ENCODE data around the gene TIMP1. TPM values are rescaled to one million over a fixed set of nuclear protein-coding genes. Genes with fewer than 3 reads are reported as not detected.

Gene TIMP1
- total RNA-seq, 1 experiment from 2014 or later, result 35.4 TPM

DNA sequence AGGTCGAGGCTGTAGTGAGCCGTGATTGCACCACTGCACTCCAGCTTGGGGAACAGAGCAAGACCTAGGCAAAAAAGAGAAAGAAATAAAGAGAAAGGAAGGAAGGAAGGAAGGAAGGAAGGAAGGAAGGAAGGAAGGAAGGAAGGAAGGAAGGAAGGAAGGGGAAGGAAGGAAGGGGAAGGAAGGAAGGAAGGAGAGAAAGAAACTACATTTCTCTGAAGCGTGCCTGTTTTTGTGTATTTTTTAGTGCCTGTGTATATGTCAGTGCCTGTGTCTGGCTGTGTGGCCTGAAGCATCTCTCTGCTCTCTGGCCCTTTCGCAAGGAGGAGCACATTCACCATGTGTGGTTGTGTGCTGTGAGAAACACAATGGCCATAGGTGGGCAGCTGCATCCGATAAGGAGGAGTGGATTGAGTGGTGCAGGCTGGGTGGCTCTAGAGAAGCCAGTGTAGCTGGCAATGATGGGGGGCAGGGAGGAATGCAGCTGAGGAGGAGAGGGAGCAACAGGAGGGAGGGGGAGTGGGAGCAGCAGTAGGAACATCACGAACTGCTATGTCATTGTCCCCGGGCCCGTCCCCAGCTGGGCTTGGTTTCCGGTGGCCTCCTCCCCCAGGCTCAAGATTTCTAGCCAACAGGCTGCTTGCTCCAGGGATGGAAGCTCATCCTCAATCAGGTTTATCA is 26.0 kb downstream of the TIMP1 start (continued):
- TF ChIP-seq, protein P1, sequence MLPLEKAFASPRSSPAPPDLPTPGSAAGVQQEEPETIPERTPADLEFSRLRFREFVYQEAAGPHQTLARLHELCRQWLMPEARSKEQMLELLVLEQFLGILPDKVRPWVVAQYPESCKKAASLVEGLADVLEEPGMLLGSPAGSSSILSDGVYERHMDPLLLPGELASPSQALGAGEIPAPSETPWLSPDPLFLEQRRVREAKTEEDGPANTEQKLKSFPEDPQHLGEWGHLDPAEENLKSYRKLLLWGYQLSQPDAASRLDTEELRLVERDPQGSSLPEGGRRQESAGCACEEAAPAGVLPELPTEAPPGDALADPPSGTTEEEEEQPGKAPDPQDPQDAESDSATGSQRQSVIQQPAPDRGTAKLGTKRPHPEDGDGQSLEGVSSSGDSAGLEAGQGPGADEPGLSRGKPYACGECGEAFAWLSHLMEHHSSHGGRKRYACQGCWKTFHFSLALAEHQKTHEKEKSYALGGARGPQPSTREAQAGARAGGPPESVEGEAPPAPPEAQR (CRISPR knock-in tag; IDR thresholded peaks at IDR 0.05), result no peak
- TF ChIP-seq ERG (CRISPR knock-in tag; IDR thresholded peaks at IDR 0.05) (no peak), KAT7 (CRISPR knock-in tag; IDR thresholded peaks at IDR 0.05; ENCODE audit: borderline replicate concordance) (no peak), IRF1 (CRISPR knock-in tag; IDR thresholded peaks at IDR 0.05) (no peak), IRF2 (CRISPR knock-in tag; IDR thresholded peaks at IDR 0.05; ENCODE audit: borderline replicate concordance, low read depth) (no peak), GABPB1 (CRISPR knock-in tag; IDR thresholded peaks at IDR 0.05) (no peak), ZNF232 (CRISPR knock-in tag; IDR thresholded peaks at IDR 0.05) (no peak), TP53 (CRISPR knock-in tag; IDR thresholded peaks at IDR 0.05) (no peak), NR3C1 (CRISPR knock-in tag; conservative IDR thresholded peaks at IDR 0.05; ENCODE audit: low read depth) (no peak), SMAD3 (CRISPR knock-in tag; IDR thresholded peaks at IDR 0.05; ENCODE audit: borderline replicate concordance) (no peak), GTF2I (CRISPR knock-in tag; conservative IDR thresholded peaks at IDR 0.05) (no peak), ATF1 (CRISPR knock-in tag; IDR thresholded peaks at IDR 0.05) (no peak)
- TF ChIP-seq, protein P2, sequence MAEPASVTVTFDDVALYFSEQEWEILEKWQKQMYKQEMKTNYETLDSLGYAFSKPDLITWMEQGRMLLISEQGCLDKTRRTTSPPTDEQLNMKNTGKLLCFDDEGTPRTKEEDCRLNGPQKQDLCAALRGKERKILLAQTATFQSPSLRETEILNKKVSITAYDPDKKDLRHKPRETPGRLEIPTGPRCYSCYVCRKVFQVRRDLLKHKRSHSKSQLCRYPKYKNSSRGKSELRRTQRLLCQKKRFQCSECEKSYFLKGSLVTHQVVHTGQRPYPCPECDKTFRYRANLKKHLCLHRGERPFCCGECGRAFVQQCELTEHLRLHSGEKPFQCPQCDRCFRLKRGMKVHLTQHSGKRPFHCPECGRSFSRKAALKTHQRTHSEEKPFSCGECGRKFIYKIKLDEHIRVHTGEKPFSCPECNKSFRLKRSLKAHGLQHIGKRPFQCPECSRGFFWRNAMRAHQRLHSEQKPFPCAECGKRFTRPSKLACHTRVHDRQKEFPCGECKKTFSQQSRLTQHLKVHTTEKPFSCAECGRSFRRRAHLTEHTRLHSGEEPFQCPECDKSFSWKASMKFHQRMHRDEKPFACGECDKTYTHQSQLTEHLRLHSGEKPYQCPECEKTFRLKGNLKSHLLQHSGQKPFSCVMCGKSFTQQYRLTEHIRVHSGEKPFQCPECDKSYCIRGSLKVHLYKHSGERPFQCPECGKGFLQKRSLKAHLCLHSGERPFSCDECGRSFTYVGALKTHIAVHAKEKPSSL (CRISPR knock-in tag; conservative IDR thresholded peaks at IDR 0.05), result no peak
- TF ChIP-seq, protein P3, sequence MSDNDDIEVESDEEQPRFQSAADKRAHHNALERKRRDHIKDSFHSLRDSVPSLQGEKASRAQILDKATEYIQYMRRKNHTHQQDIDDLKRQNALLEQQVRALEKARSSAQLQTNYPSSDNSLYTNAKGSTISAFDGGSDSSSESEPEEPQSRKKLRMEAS (CRISPR knock-in tag; IDR thresholded peaks at IDR 0.05), result no peak

GRCh38 chrX:47610511-47610910 is 28.3 kb downstream of the TIMP1 start:
- H3K36me3 Mint-ChIP-seq, result peaks cover 4% of the 10 kb centered on the region; the same call in 1 of the 2 replicates
- H3K27me3 Mint-ChIP-seq (ENCODE audit: low read depth), result no peaks in the 10 kb centered on the region
- H3K4me1 Mint-ChIP-seq, result peaks cover 19% of the 10 kb centered on the region
- no peak overlapping the region for H3K4me3 Mint-ChIP-seq
- POLR2A ChIA-PET, result no interaction called here
- no peak overlapping the region for H3K27ac Mint-ChIP-seq
- DNase-seq (ENCODE audit: low spot score) (no peak), ATAC-seq (no peak)
- CTCF ChIA-PET, result no interaction called here
- peaks cover 5% of the 10 kb centered on the region for H3K9me3 Mint-ChIP-seq
- TF ChIP-seq NFYB (CRISPR knock-in tag; conservative IDR thresholded peaks at IDR 0.05; ENCODE audit: low read depth), result no peak
- no peak for TF ChIP-seq ELF4 (CRISPR knock-in tag; IDR thresholded peaks at IDR 0.05; ENCODE audit: low read depth)
- TF ChIP-seq, protein P4, sequence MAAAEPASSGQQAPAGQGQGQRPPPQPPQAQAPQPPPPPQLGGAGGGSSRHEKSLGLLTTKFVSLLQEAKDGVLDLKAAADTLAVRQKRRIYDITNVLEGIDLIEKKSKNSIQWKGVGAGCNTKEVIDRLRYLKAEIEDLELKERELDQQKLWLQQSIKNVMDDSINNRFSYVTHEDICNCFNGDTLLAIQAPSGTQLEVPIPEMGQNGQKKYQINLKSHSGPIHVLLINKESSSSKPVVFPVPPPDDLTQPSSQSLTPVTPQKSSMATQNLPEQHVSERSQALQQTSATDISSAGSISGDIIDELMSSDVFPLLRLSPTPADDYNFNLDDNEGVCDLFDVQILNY (CRISPR knock-in tag; IDR thresholded peaks at IDR 0.05), result no peak
- no peak for TF ChIP-seq GRHL2 (CRISPR knock-in tag; IDR thresholded peaks at IDR 0.05; ENCODE audit: insufficient replicate concordance, severe bottlenecking)
- no peak for TF ChIP-seq CREM (CRISPR knock-in tag; IDR thresholded peaks at IDR 0.05)
- TF ChIP-seq, protein P5, sequence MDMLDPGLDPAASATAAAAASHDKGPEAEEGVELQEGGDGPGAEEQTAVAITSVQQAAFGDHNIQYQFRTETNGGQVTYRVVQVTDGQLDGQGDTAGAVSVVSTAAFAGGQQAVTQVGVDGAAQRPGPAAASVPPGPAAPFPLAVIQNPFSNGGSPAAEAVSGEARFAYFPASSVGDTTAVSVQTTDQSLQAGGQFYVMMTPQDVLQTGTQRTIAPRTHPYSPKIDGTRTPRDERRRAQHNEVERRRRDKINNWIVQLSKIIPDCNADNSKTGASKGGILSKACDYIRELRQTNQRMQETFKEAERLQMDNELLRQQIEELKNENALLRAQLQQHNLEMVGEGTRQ (CRISPR knock-in tag; IDR thresholded peaks at IDR 0.05), result no peak
- TF ChIP-seq AR (CRISPR knock-in tag; IDR thresholded peaks at IDR 0.05), result no peak

All from WTC11 (cell line).